ENCODE data around the gene GNG12.

GNG12 gene

GRCh38 chr1:67723620-67724019 is 109.6 kb downstream of the GNG12 start:
- TF ChIP-seq CTCF (IDR thresholded peaks at IDR 0.05; ENCODE audit: low read depth, low read length, missing control alignments): no peak
- DNase-seq (ENCODE audit: low read depth): no peak
- H3K4me3 ChIP-seq (ENCODE audit: low read depth, low read length): no peak overlapping the region

- H3K4me3 ChIP-seq (ENCODE audit: low read depth, low read length): no peak overlapping the region
- DNase-seq (ENCODE audit: low read depth): no peak
- TF ChIP-seq CTCF (IDR thresholded peaks at IDR 0.05; ENCODE audit: low read depth, low read length, missing control alignments): no peak
Measured at GRCh38 chr1:67723126-67723525, 110.1 kb downstream of the GNG12 start.

- TF ChIP-seq CTCF (IDR thresholded peaks at IDR 0.05; ENCODE audit: low read depth, low read length, missing control alignments): no peak
- no peak for DNase-seq (ENCODE audit: low read depth)
- no peak overlapping the region for H3K4me3 ChIP-seq (ENCODE audit: low read depth, low read length)
Measured at GRCh38 chr1:67722292-67722944, 110.8 kb downstream of the GNG12 start.

- H3K4me3 ChIP-seq (ENCODE audit: low read depth, low read length): no peak overlapping the region
- no peak for TF ChIP-seq CTCF (IDR thresholded peaks at IDR 0.05; ENCODE audit: low read depth, low read length, missing control alignments)
- DNase-seq (ENCODE audit: low read depth): no peak
Measured at GRCh38 chr1:67721650-67722291, 111.5 kb downstream of the GNG12 start.

- no peak overlapping the region for H3K4me3 ChIP-seq (ENCODE audit: low read depth, low read length)
- TF ChIP-seq CTCF (IDR thresholded peaks at IDR 0.05; ENCODE audit: low read depth, low read length, missing control alignments): no peak
- DNase-seq (ENCODE audit: low read depth): no peak
Measured at GRCh38 chr1:67721112-67721511, 112.2 kb downstream of the GNG12 start.

- no peak for DNase-seq (ENCODE audit: low read depth)
- TF ChIP-seq CTCF (IDR thresholded peaks at IDR 0.05; ENCODE audit: low read depth, low read length, missing control alignments): no peak
Measured at GRCh38 chr1:67719329-67720196, 113.7 kb downstream of the GNG12 start.

More at GRCh38 chr1:67719329-67720196, 113.7 kb downstream of the GNG12 start:
- H3K4me3 ChIP-seq (ENCODE audit: low read depth, low read length): no peak overlapping the region

All from GM12864 (cell line).